Endothelial cell of umbilical vein (primary cell): ENCODE data around the gene RGS6. TPM values are rescaled to one million over a fixed set of nuclear protein-coding genes. Genes with fewer than 3 reads are reported as not detected.

ENCODE experiments used
- BruUV-seq: library from RNA; stranded (reverse); fragments of 400-500 nt; replicated peaks from 2 replicates; lab custom pipeline; 2021; lab: Mats Ljungman, UMichigan
- CTCF ChIA-PET: fragments of 300-600, 350-600 bp; sonication (Branson Sonifier 250); formaldehyde crosslinking; loops from one replicate; lab custom pipeline; 2021; ENCODE audit warnings: antibody characterized with exemption, inconsistent platforms; lab: Charles Lee
- POLR2A ChIA-PET: fragments of 300-600, 350-600 bp; sonication (Branson Sonifier 250); formaldehyde crosslinking; loops from one replicate; lab custom pipeline; 2021; ENCODE audit warnings: antibody characterized with exemption, inconsistent platforms; lab: Charles Lee
- DNase-seq: peaks from one replicate; pipeline ENCODE4 v3.0.0-alpha.2; 2011; ENCODE audit warnings: low read depth, low spot score
- FAIRE-seq: peaks from 2 replicates; lab custom pipeline; 2011; peaks lifted over from hg19 to GRCh38; lab: Jason Lieb, UNC
- H2AFZ ChIP-seq: 2 replicates; pipeline ENCODE4 v1.6.0; 2012; ENCODE audit warnings: low read depth, low read length, control low read depth, inconsistent platforms
- H3K27ac ChIP-seq: 2 replicates; pipeline ENCODE4 v1.5.1; 2011; ENCODE audit warnings: low read depth, mild to moderate bottlenecking, control low read depth, low read length, moderate library complexity; ENCODE audit not compliant: insufficient read depth
- H3K27me3 ChIP-seq, 2 experiments: 2 replicates each; pipeline versions ENCODE4 v1.6.0 to v1.6.1; 2011; ENCODE audit warnings: low read length in 2 of 2, mixed read lengths in 1 of 2; ENCODE audit not compliant: control insufficient read depth in 2 of 2, insufficient read depth in 2 of 2
- H3K36me3 ChIP-seq, 2 experiments: 2 replicates in 1 of 2; 3 replicates in 1 of 2; pipeline ENCODE4 v1.5.1; 2011; ENCODE audit warnings: low read length in 2 of 2, mild to moderate bottlenecking in 1 of 2, moderate library complexity in 1 of 2; ENCODE audit not compliant: control insufficient read depth in 2 of 2, insufficient read depth in 2 of 2; ENCODE audit errors: extremely low read depth in 1 of 2
- H3K4me1 ChIP-seq: 3 replicates; pipeline ENCODE4 v1.5.1; 2011; ENCODE audit warnings: mild to moderate bottlenecking, low read length; ENCODE audit not compliant: control insufficient read depth, insufficient read depth; ENCODE audit errors: extremely low read depth
- H3K4me2 ChIP-seq: 2 replicates; pipeline ENCODE4 v1.6.1; 2011; ENCODE audit warnings: low read length, control low read depth, mixed read lengths; ENCODE audit not compliant: insufficient read depth
- H3K4me3 ChIP-seq, 3 experiments: fragments of 200-600 bp in 1 of 3; sonication (generic), shearing (Covaris generic) in 1 of 3; replicated peaks in 1 of 3; 2 replicates each; pipeline ENCODE4 v1.5.1; 2011 to 2016; ENCODE audit warnings: control low read depth in 3 of 3, low read length in 3 of 3, mild to moderate bottlenecking in 2 of 3, inconsistent platforms in 1 of 3, low read depth in 1 of 3, moderate library complexity in 1 of 3; ENCODE audit not compliant: insufficient read depth in 1 of 3
- H3K79me2 ChIP-seq: 2 replicates; pipeline ENCODE4 v1.6.0; 2012; ENCODE audit warnings: low read length, inconsistent platforms; ENCODE audit not compliant: control insufficient read depth, insufficient read depth
- H3K9ac ChIP-seq: replicated peaks from 2 replicates; pipeline ENCODE3; 2011; ENCODE audit warnings: low read length, control low read depth; ENCODE audit not compliant: insufficient read depth; ENCODE audit errors: extremely low read depth
- H3K9me1 ChIP-seq: replicated peaks from 3 replicates; pipeline ENCODE4 v1.6.0; 2011; ENCODE audit warnings: mild to moderate bottlenecking, low read length; ENCODE audit not compliant: control insufficient read depth, insufficient read depth; ENCODE audit errors: extremely low read depth
- H3K9me3 ChIP-seq: replicated peaks from 2 replicates; pipeline ENCODE4 v1.5.1; 2012; ENCODE audit warnings: low read length, inconsistent platforms; ENCODE audit not compliant: control insufficient read depth, insufficient read depth
- H4K20me1 ChIP-seq: replicated peaks from 2 replicates; pipeline ENCODE3; 2011; ENCODE audit warnings: mild to moderate bottlenecking, low read length; ENCODE audit not compliant: control insufficient read depth, insufficient read depth; ENCODE audit errors: extremely low read depth
- CTCF ChIP-seq, 2 donors: IDR thresholded peaks; 1 replicate in 1 of 2; 2 replicates in 1 of 2; pipeline ENCODE4 v1.5.1; 2011; ENCODE audit warnings: low read length in 2 of 2, mild to moderate bottlenecking in 2 of 2, moderate library complexity in 2 of 2, control low read depth in 1 of 2, inconsistent platforms in 1 of 2, low read depth in 1 of 2; ENCODE audit not compliant: insufficient read depth in 1 of 2; ENCODE audit errors: extremely low read depth in 1 of 2
- EZH2 ChIP-seq: IDR thresholded peaks from 2 replicates; pipeline ENCODE4 v1.6.1; 2012; ENCODE audit warnings: borderline replicate concordance, low read depth, mild to moderate bottlenecking, moderate library complexity, low read length, inconsistent platforms; ENCODE audit not compliant: severe bottlenecking
- FOS ChIP-seq: IDR thresholded peaks from 2 replicates; pipeline ENCODE4 v1.6.1; 2011; ENCODE audit warnings: mild to moderate bottlenecking, low read length, moderate library complexity, borderline replicate concordance; ENCODE audit not compliant: insufficient read depth
- GATA2 ChIP-seq: IDR thresholded peaks from 2 replicates; pipeline ENCODE4 v1.7.0; 2011; ENCODE audit warnings: low read depth, mild to moderate bottlenecking, moderate library complexity, mixed read lengths, low read length; ENCODE audit not compliant: insufficient read length, insufficient read depth
- JUN ChIP-seq: IDR thresholded peaks from 2 replicates; pipeline ENCODE4 v1.6.1; 2011; ENCODE audit warnings: borderline replicate concordance, low read depth; ENCODE audit not compliant: insufficient read length, insufficient read depth
- MAX ChIP-seq: IDR thresholded peaks from 2 replicates; pipeline ENCODE4 v1.6.1; 2011; ENCODE audit not compliant: insufficient read depth, insufficient read length
- MYC ChIP-seq: IDR thresholded peaks from one replicate; pipeline ENCODE4 v1.6.1; 2011; ENCODE audit warnings: mild to moderate bottlenecking, low read depth, low read length
- POLR2A ChIP-seq: IDR thresholded peaks from 2 replicates; pipeline ENCODE4 v1.6.1; 2012; ENCODE audit warnings: low read depth, mild to moderate bottlenecking, control low read depth, low read length
- POLR2AphosphoS5 ChIP-seq: IDR thresholded peaks from 2 replicates; pipeline ENCODE4 v1.6.1; 2012; ENCODE audit warnings: low read depth, mild to moderate bottlenecking, control low read depth, low read length, moderate library complexity; ENCODE audit not compliant: insufficient read depth
- dilution Hi-C: fragments of 300-500 bp; cut with MboI; formaldehyde crosslinking; loops from one replicate; pipeline ENCODE4 v1.15.0; 2019; ENCODE audit warnings: low sequenced_read_pairs; ENCODE audit not compliant: extremely low pct_ligation_motif_present
- intact Hi-C: fragments of 100-400 bp; cut with micrococcal nuclease; formaldehyde crosslinking; loops from one replicate; pipeline ENCODE4 v1.10.0; 2022
- polyA plus RNA-seq, 4 experiments: library from polyadenylated mRNA; depleted of rRNA in 3 of 4; stranded (reverse) in 3 of 4; unstranded in 1 of 4; fragments of >200 nt; gene quantifications; 2 replicates each; pipeline versions ENCODE4 v1.2.1 to v1.2.3, GENCODE V29; 2011 to 2012; ENCODE audit warnings: missing spikeins in 1 of 4
- total RNA-seq: library from RNA; stranded (reverse); gene quantifications from 2 replicates; pipeline ENCODE4 v1.2.3, GENCODE V29; 2021

RGS6 gene
- total and polyA plus RNA-seq, 2 donors (not counting 3 experiments of a cell fraction or from before 2014, with no cell fraction given) = not detected

- intact Hi-C loops = no loop called here
- Histone ChIP-seq H4K20me1 (no peaks in the 10 kb centered on the region), H3K9ac (no peak overlapping the region), H3K4me1 (no peaks in the 10 kb centered on the region), H3K9me1 (no peaks in the 10 kb centered on the region), H3K4me3 (no peak overlapping the region), H2AFZ (no peak overlapping the region), H3K9me3 (no peaks in the 10 kb centered on the region), H3K4me2 (no peak overlapping the region), H3K36me3 (no peaks in the 10 kb centered on the region), H3K27ac (no peak overlapping the region), H3K79me2 (no peaks in the 10 kb centered on the region), H3K27me3 (peaks cover 0 to 2% of the 10 kb centered on the region in 2 experiments)
- DNase-seq (no peak), FAIRE-seq (no peak)
- ChIA-PET CTCF (interaction anchor here (1.3 to 1.4 kb wide), 2 partner anchors 26 to 29 kb away, joined by 3 to 6 read pairs; no protein-coding TSS in a partner anchor), POLR2A (no interaction called here)
- dilution Hi-C loops = no loop called here
- no peak for TF ChIP-seq POLR2AphosphoS5
- no peak for TF ChIP-seq POLR2A
- no peak for TF ChIP-seq FOS
- TF ChIP-seq GATA2 = no peak
- no peak for TF ChIP-seq CTCF (IDR thresholded peaks at IDR 0.05; ENCODE audit: extremely low read depth in 1 of 2, insufficient read depth in 1 of 2, low read depth in 1 of 2, low read length in 2 of 2)
- TF ChIP-seq JUN = no peak
- TF ChIP-seq MAX = no peak
- TF ChIP-seq EZH2 = no peak
- TF ChIP-seq MYC = no peak
- no TSS peak for BruUV-seq
These were observed 611.1 kb downstream of the RGS6 start for GRCh38 chr14:72543341-72543740.
